HFF-Myc (cell line): Measurements from ENCODE around the gene ZNF417.

Experiments used
- DNase-seq: peaks from one replicate; pipeline ENCODE4 v3.0.0-alpha.2; 2011; ENCODE audit warnings: low read depth; ENCODE audit errors: extremely low read depth
- H3K4me3 ChIP-seq: replicated peaks from 2 replicates; pipeline ENCODE4 v1.5.1; 2011; ENCODE audit warnings: low read depth, mild to moderate bottlenecking, control low read depth, low read length
- CTCF ChIP-seq: IDR thresholded peaks from 2 replicates; pipeline ENCODE4 v1.5.1; 2012; ENCODE audit warnings: mild to moderate bottlenecking, low read depth, low read length, control low read depth; ENCODE audit errors: missing control alignments

ZNF417 gene

GRCh38 chr19:57867868-57868492 is 48.4 kb downstream of the ZNF417 start:
- DNase-seq, result no peak
- no peak overlapping the region for H3K4me3 ChIP-seq
- no peak for TF ChIP-seq CTCF
